Panc1 (cell line): ENCODE measurements around the gene OR2M2. TPM values are rescaled to one million over a fixed set of nuclear protein-coding genes. Genes with fewer than 3 reads are reported as not detected.

Source experiments
- ATAC-seq: fragments of 200-7000 bp; cut with Tn5 transposase; 2 replicates; pipeline ENCODE4 v1.9.1; 2020; ENCODE audit warnings: mild to moderate bottlenecking, moderate library complexity
- BruUV-seq: library from RNA; stranded (reverse); fragments of 400-500 nt; replicated peaks from 2 replicates; lab custom pipeline; 2021; lab: Mats Ljungman, UMichigan
- CTCF ChIA-PET: fragments of 300-600 bp; sonication (Branson Sonifier 250); formaldehyde crosslinking; loops from one replicate; lab custom pipeline; 2022; ENCODE audit warnings: antibody characterized with exemption; lab: Charles Lee
- POLR2A ChIA-PET: fragments of 300-600 bp; sonication (Branson Sonifier 250); formaldehyde crosslinking; loops from one replicate; lab custom pipeline; 2022; ENCODE audit warnings: antibody characterized with exemption; lab: Charles Lee
- DNase-seq: peaks from one replicate; pipeline ENCODE4 v3.0.0-alpha.2; 2010; ENCODE audit warnings: low read depth, low spot score
- H3K27ac ChIP-seq: 2 replicates; pipeline ENCODE4 v1.5.1; 2011; ENCODE audit warnings: mild to moderate bottlenecking, low read length, inconsistent platforms
- H3K27me3 ChIP-seq: fragments of 200-500 bp; sonication (Bioruptor generic); 2 replicates; pipeline ENCODE4 v1.6.0; 2014; ENCODE audit warnings: low read length, inconsistent platforms; ENCODE audit not compliant: control insufficient read depth, insufficient read depth
- H3K36me3 ChIP-seq: fragments of 200-500 bp; sonication (Bioruptor generic); 2 replicates; pipeline ENCODE4 v1.5.1; 2014; ENCODE audit warnings: inconsistent platforms, mild to moderate bottlenecking, low read length, moderate library complexity; ENCODE audit not compliant: control insufficient read depth, insufficient read depth
- H3K4me1 ChIP-seq: 2 replicates; pipeline ENCODE4 v1.5.1; 2011; ENCODE audit warnings: inconsistent platforms, mild to moderate bottlenecking, low read length, moderate library complexity; ENCODE audit not compliant: control insufficient read depth, insufficient read depth
- H3K4me3 ChIP-seq, 2 experiments: 2 replicates each; pipeline ENCODE4 v1.5.1; 2011 to 2012; ENCODE audit warnings: low read depth in 2 of 2, low read length in 2 of 2, mild to moderate bottlenecking in 2 of 2, inconsistent platforms in 1 of 2, moderate library complexity in 1 of 2
- H3K9me3 ChIP-seq: fragments of 200-500 bp; sonication (Bioruptor generic); 2 replicates; pipeline ENCODE4 v1.5.1; 2014; ENCODE audit warnings: low read depth, mild to moderate bottlenecking, inconsistent platforms, low read length, moderate library complexity; ENCODE audit not compliant: control insufficient read depth, insufficient read depth
- POLR2AphosphoS5 ChIP-seq: IDR thresholded peaks from 2 replicates; pipeline ENCODE4 v1.6.1; 2012; ENCODE audit warnings: mild to moderate bottlenecking, low read depth, low read length, moderate library complexity
- REST ChIP-seq, 2 experiments: IDR thresholded peaks; 2 replicates each; pipeline ENCODE4 v1.6.1; 2011 to 2012; ENCODE audit warnings: low read depth in 2 of 2, control low read depth in 1 of 2, low read length in 1 of 2, mild to moderate bottlenecking in 1 of 2, moderate library complexity in 1 of 2; ENCODE audit not compliant: insufficient read depth in 1 of 2
- SIN3A ChIP-seq: IDR thresholded peaks from 2 replicates; pipeline ENCODE4 v1.6.1; 2012; ENCODE audit warnings: low read depth, mild to moderate bottlenecking, low read length, moderate library complexity, borderline replicate concordance; ENCODE audit not compliant: insufficient read depth
- TCF7L2 ChIP-seq: IDR thresholded peaks from 2 replicates; pipeline ENCODE4 v1.6.1; 2011; ENCODE audit warnings: mild to moderate bottlenecking, low read depth, low read length, inconsistent platforms
- in situ Hi-C: cut with HindIII; loops from 2 replicates; pipeline ENCODE4 v1.10.0; 2016; ENCODE audit warnings: low sequenced_read_pairs, low pct_unique_long_range_greater_than_20kb
- intact Hi-C: fragments of 100-400 bp; cut with micrococcal nuclease; formaldehyde crosslinking; loops from one replicate; pipeline ENCODE4 v1.10.0; 2022; ENCODE audit not compliant: unreplicated experiment
- total RNA-seq: library from RNA; stranded (reverse); gene quantifications from one replicate; pipeline ENCODE4 v1.2.1, GENCODE V29; 2021; ENCODE audit not compliant: unreplicated experiment
- TF ChIP-seq, protein P1 (sequence below): fragments of 450-650 bp; IDR thresholded peaks from 2 replicates; pipeline ENCODE4 v1.5.1; 2017; ENCODE audit warnings: mild to moderate bottlenecking

The OR2M2 gene
- total RNA-seq, 1 experiment from 2014 or later, result not detected

DNA sequence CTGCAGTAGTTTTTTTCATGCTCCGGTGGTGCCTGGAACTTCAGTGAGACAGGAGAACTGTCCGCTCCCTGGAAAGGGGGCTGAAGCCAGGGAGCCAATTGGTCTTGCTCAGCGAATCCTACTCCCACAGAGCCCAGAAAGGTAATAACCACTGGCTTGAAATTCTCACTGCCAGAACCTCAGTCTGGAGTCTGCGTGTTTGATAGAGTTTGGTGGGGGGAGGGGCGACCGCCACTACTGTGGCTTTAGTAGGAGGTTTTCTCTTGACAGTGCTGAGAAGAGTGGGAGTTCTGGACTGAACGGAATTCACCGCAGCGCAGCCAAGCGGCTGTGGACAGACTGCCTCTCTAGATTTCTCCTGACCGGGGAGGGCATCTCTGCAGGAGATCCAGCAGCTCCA lies 14.4 kb downstream of the OR2M2 start:
- POLR2A ChIA-PET, result no interaction called here
- BruUV-seq, result no TSS peak
- TF ChIP-seq REST (IDR thresholded peaks at IDR 0.05; ENCODE audit: insufficient read depth in 1 of 2, low read depth in 2 of 2, low read length in 1 of 2) (no peak), TCF7L2 (no peak), POLR2AphosphoS5 (no peak), SIN3A (no peak)
- TF ChIP-seq, protein P1, sequence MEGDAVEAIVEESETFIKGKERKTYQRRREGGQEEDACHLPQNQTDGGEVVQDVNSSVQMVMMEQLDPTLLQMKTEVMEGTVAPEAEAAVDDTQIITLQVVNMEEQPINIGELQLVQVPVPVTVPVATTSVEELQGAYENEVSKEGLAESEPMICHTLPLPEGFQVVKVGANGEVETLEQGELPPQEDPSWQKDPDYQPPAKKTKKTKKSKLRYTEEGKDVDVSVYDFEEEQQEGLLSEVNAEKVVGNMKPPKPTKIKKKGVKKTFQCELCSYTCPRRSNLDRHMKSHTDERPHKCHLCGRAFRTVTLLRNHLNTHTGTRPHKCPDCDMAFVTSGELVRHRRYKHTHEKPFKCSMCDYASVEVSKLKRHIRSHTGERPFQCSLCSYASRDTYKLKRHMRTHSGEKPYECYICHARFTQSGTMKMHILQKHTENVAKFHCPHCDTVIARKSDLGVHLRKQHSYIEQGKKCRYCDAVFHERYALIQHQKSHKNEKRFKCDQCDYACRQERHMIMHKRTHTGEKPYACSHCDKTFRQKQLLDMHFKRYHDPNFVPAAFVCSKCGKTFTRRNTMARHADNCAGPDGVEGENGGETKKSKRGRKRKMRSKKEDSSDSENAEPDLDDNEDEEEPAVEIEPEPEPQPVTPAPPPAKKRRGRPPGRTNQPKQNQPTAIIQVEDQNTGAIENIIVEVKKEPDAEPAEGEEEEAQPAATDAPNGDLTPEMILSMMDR, result no peak
- no peaks in the 10 kb centered on the region for H3K9me3 ChIP-seq
- no peak for ATAC-seq
- H3K4me1 ChIP-seq, result no peaks in the 10 kb centered on the region
- DNase-seq, result no peak
- CTCF ChIA-PET, result no interaction called here
- in situ Hi-C loops (no loop called here), intact Hi-C loops (no loop called here)
- no peak overlapping the region for H3K27ac ChIP-seq
- H3K27me3 ChIP-seq, result no peaks in the 10 kb centered on the region
- no peaks in the 10 kb centered on the region for H3K36me3 ChIP-seq
- H3K4me3 ChIP-seq, result no peak overlapping the region

DNA sequence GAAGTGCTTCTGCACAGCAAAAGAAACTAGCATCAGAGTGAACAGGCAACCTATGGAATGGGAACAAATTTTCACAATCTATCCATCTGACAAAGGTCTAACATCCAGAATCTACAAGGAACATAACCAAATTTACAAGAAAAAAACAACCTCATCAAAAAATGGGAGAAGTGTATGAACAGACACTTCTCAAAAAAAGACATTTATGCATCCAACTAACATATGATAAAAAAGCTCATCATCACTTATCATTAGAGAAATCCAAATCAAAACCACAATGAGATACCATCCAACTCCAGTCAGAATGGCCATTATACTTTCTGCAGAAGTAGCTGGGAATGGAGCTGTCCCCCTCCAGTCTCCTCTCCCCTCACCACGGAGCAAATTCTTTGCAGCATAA lies 19.5 kb downstream of the OR2M2 start:
- TF ChIP-seq POLR2AphosphoS5 (no peak), SIN3A (no peak), REST (IDR thresholded peaks at IDR 0.05; ENCODE audit: insufficient read depth in 1 of 2, low read depth in 2 of 2, low read length in 1 of 2) (no peak), TCF7L2 (no peak)
- TF ChIP-seq, protein P1, result no peak
- ATAC-seq (no peak), DNase-seq (no peak)

More for the DNA sequence above, 19.5 kb downstream of the OR2M2 start:
- no peaks in the 10 kb centered on the region for H3K9me3 ChIP-seq
- H3K4me1 ChIP-seq, result no peaks in the 10 kb centered on the region
- intact Hi-C loops (no loop called here), in situ Hi-C loops (no loop called here)
- H3K27ac ChIP-seq, result no peak overlapping the region
- H3K27me3 ChIP-seq, result no peaks in the 10 kb centered on the region
- H3K4me3 ChIP-seq, result no peak overlapping the region
- H3K36me3 ChIP-seq, result no peaks in the 10 kb centered on the region
- no TSS peak for BruUV-seq
- POLR2A ChIA-PET, result no interaction called here
- CTCF ChIA-PET, result no interaction called here
